Breast epithelium (tissue), 4 donors: Measurements from ENCODE around the gene RTL10. TPM values are rescaled to one million over a fixed set of nuclear protein-coding genes. Genes with fewer than 3 reads are reported as not detected.

ENCODE experiments used
- DNase-seq, 2 donors: peaks; one replicate each; pipeline ENCODE4 v3.0.0-alpha.2; 2019; ENCODE audit warnings: low spot score in 2 of 2
- H3K27ac ChIP-seq, 2 donors: fragments of 200-600 bp; sonication (generic) in 1 of 2; one replicate each; pipeline ENCODE4 v1.5.1; 2016 to 2019; ENCODE audit warnings: mild to moderate bottlenecking in 1 of 2
- H3K27me3 ChIP-seq, 2 donors: fragments of 200-600 bp; sonication (generic) in 1 of 2; one replicate each; pipeline versions ENCODE4 v1.5.1 to v1.6.0; 2017 to 2019; ENCODE audit warnings: control low read depth in 1 of 2, mild to moderate bottlenecking in 1 of 2
- H3K36me3 ChIP-seq: fragments of 200-600 bp; one replicate; pipeline ENCODE4 v1.5.1; 2019
- H3K4me1 ChIP-seq, 2 donors: fragments of 200-600 bp; sonication (generic); one replicate each; pipeline ENCODE4 v1.5.1; 2016 to 2019; ENCODE audit warnings: control low read depth in 1 of 2
- H3K4me3 ChIP-seq, 3 donors: fragments of 200-600 bp; sonication (generic); 1 replicate in 2 of 3; 2 replicates in 1 of 3; pipeline ENCODE4 v1.5.1; 2016 to 2019; ENCODE audit warnings: mild to moderate bottlenecking in 3 of 3, moderate library complexity in 2 of 3
- H3K9me3 ChIP-seq, 2 donors: fragments of 200-600 bp; sonication (generic) in 1 of 2; one replicate each; pipeline ENCODE4 v1.5.1; 2016 to 2019; ENCODE audit warnings: control low read depth in 1 of 2
- POLR2A ChIP-seq: fragments of 450-650 bp; IDR thresholded peaks from one replicate; pipeline ENCODE4 v1.6.1; 2016; ENCODE audit warnings: antibody characterized with exemption, mild to moderate bottlenecking, moderate library complexity
- POLR2AphosphoS5 ChIP-seq, 3 donors: sonication (generic); formaldehyde crosslinking; IDR thresholded peaks; one replicate each; pipeline ENCODE4 v1.6.1; 2017; ENCODE audit warnings: antibody characterized with exemption in 3 of 3
- intact Hi-C: fragments of 100-400 bp; cut with DNase I; formaldehyde crosslinking; loops from one replicate; pipeline ENCODE4 v1.15.1; 2023; ENCODE audit warnings: low total_unique reads
- total RNA-seq, 3 donors: library from RNA; depleted of rRNA; stranded (reverse); fragments of >200 nt; gene quantifications; one replicate each; pipeline ENCODE4 v1.1.0, GENCODE V29; 2016
- TF ChIP-seq, protein P1 (sequence below), 3 donors: fragments of 450-650 bp; IDR thresholded peaks; one replicate each; pipeline ENCODE4 v1.5.1; 2016 to 2017; ENCODE audit warnings: antibody characterized with exemption in 3 of 3, mild to moderate bottlenecking in 3 of 3, moderate library complexity in 3 of 3

Gene RTL10
- total RNA-seq, 3 donors from 2014 or later: 6.7 to 21.5 (median 14.1) TPM

DNA sequence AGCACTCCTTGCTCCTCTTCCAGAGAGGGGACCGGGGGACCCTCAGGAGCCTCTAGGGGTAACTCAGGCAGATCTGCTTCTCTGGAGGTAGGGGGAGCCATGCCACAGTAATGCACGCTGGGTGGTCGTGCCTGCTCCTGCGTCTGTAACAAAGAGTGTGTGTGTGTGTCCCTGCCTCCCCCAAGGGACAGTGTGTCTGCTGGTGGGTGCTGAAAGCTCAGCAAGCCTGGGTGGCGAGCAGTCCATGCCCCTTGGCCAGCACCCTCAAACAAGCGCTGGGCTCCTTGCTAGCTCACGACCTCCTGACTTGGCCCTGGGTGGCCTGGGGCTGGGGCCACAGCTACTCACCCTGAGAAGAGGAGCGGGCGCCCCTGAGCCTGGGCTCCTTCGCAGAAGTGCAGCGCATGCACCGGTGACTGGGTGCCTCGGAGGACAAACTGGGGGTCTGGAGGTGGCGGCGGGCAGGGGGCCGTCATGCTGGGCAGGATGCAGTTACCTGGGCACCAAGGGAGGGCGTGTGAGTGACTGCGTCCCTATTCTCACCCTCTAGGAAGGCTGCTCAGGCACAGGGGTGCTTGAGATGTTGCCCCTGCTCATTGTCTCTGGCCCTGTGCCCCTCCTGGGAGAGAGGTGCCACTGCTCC, 33.7 kb downstream of the RTL10 start:
- intact Hi-C loops: no loop called here
- TF ChIP-seq, protein P1, sequence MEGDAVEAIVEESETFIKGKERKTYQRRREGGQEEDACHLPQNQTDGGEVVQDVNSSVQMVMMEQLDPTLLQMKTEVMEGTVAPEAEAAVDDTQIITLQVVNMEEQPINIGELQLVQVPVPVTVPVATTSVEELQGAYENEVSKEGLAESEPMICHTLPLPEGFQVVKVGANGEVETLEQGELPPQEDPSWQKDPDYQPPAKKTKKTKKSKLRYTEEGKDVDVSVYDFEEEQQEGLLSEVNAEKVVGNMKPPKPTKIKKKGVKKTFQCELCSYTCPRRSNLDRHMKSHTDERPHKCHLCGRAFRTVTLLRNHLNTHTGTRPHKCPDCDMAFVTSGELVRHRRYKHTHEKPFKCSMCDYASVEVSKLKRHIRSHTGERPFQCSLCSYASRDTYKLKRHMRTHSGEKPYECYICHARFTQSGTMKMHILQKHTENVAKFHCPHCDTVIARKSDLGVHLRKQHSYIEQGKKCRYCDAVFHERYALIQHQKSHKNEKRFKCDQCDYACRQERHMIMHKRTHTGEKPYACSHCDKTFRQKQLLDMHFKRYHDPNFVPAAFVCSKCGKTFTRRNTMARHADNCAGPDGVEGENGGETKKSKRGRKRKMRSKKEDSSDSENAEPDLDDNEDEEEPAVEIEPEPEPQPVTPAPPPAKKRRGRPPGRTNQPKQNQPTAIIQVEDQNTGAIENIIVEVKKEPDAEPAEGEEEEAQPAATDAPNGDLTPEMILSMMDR (IDR thresholded peaks at IDR 0.05): no peak
- no peak for TF ChIP-seq POLR2A
- TF ChIP-seq POLR2AphosphoS5 (IDR thresholded peaks at IDR 0.05): no peak
- H3K4me1 ChIP-seq: peaks cover 0 to 22% of the 10 kb centered on the region in 2 donors
- H3K27ac ChIP-seq: no peak overlapping the region
- H3K36me3 ChIP-seq: no peaks in the 10 kb centered on the region
- peak in 1 of 2 donors; percentile 15 for DNase-seq
- no peaks in the 10 kb centered on the region for H3K27me3 ChIP-seq
- H3K9me3 ChIP-seq: no peaks in the 10 kb centered on the region
- H3K4me3 ChIP-seq: no peak overlapping the region

DNA sequence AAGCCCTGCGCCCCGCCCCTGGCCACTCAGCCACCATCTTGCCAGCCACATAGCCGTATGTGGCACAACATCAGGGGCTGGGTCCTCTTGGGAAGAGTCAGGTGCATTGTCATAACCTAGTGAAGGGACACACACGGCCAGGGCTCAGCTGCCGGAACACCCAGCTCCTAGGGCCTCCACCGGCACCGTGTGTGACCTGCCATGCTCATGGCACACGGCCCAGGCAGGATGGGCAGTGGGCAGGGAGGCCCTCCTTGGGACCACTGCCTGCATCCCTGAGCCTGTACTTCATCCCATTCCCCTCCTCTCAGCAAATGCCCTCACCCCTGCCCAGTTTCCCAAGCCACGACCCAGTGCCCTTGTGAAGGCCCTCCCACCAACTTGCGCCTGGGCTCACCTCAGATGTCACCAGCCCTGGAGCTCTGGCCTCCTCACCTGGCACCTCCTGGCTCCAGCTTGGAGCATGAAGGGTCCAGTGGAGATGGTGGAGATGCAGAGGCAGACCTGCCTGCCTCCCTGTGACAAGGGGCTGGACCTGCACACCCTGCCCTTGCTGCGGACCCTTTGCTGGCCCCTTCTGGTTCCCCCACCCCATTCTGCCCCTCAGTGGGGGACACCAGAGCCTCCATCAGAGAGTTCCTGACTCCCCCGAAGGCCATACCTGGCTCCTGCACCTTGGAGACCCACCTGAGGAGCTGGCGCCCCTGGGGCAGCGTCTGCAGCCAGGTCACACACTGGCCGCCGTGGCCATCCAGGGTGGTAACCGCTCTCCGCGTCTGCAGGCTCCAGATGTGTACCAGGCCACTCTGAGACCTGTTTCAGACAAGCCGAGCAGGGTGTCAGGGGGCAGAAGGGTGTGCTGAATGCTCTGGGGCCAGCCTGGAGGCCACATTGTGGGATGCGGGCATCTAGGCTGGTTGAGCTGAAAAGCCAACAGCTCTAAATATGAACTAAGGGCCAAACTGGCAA, 34.5 kb downstream of the RTL10 start:
- peak in 1 of 2 donors; percentile 10 for DNase-seq
- Histone ChIP-seq H3K36me3 (no peaks in the 10 kb centered on the region), H3K27ac (no peak overlapping the region), H3K9me3 (no peaks in the 10 kb centered on the region), H3K27me3 (no peaks in the 10 kb centered on the region), H3K4me3 (no peak overlapping the region), H3K4me1 (peaks cover 0 to 22% of the 10 kb centered on the region in 2 donors)
- intact Hi-C loops: no loop called here
- TF ChIP-seq POLR2A: no peak
- TF ChIP-seq, protein P1 (IDR thresholded peaks at IDR 0.05): no peak
- no peak for TF ChIP-seq POLR2AphosphoS5 (IDR thresholded peaks at IDR 0.05)

- TF ChIP-seq, protein P1 (IDR thresholded peaks at IDR 0.05): no peak
- no peak for TF ChIP-seq POLR2A
- no peak for TF ChIP-seq POLR2AphosphoS5 (IDR thresholded peaks at IDR 0.05)
- no peak overlapping the region for H3K27ac ChIP-seq
- no peaks in the 10 kb centered on the region for H3K36me3 ChIP-seq
- intact Hi-C loops: no loop called here
- no peaks in the 10 kb centered on the region for H3K9me3 ChIP-seq
- peaks cover 0 to 15% of the 10 kb centered on the region in 2 donors for H3K4me1 ChIP-seq
- H3K27me3 ChIP-seq: no peaks in the 10 kb centered on the region
- peak in 1 of 2 donors; percentile 12 for DNase-seq
- H3K4me3 ChIP-seq: no peak overlapping the region
Measured at GRCh38 chr22:19819208-19819910, 35.3 kb downstream of the RTL10 start.

DNA sequence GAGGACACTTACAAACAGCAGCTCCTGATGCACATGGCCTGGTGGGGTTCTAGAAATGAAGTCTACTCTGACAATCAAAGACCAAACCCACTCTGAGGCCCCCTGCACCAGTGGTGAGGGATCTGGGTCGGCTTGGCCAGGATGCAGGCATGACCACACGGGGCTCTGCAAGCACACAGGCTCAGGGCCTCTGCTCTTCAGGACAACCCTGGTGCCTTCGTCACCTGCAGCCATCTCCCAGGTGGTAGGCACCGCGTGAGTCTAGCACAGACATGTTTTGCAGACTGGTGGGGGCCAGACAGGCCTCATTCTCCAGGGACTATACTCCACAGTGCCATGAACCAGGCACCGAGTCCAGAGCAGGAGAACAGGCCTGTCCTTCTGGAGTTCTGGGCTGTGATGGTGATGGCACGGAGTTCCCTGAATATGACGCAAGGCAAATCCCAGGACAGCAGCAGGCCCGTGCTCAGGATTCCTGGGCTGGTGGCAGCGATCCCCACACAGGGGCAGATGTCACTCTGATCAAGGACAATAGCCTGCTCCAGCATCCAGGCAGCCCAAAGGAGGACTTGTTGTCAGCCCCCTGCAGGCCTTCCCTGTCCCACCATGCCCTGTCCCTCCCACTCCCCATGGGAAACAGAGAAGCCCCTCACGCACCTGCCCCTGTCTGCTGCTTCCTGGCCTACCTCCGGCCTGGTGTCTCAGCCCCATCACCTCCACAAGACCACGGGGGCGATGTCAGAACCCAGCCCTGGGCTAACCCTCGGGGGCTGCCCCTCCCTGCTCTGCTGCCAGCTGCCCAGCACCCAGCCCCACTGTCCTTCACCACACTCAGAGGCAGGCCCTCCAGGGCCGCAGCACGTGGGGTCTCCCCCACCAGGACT, 36.1 kb downstream of the RTL10 start:
- intact Hi-C loops: no loop called here
- H3K36me3 ChIP-seq: no peaks in the 10 kb centered on the region
- no peak overlapping the region for H3K27ac ChIP-seq
- H3K4me3 ChIP-seq: no peak overlapping the region
- H3K9me3 ChIP-seq: no peaks in the 10 kb centered on the region
- peak in 1 of 2 donors; percentile 13 for DNase-seq
- H3K27me3 ChIP-seq: no peaks in the 10 kb centered on the region
- H3K4me1 ChIP-seq: peaks cover 0 to 10% of the 10 kb centered on the region in 2 donors
- TF ChIP-seq POLR2A (no peak), POLR2AphosphoS5 (IDR thresholded peaks at IDR 0.05) (no peak)
- TF ChIP-seq, protein P1 (IDR thresholded peaks at IDR 0.05): no peak
